GM21515 (cell line): ENCODE data around the gene GABARAPL2.
"Not testable (repeated sequence)": the region's sequence is repeated elsewhere in the genome, so short reads cannot be mapped to it uniquely, and the experiment has no call there.

Experiments used
- ATAC-seq: cut with Tn5 transposase; IDR thresholded peaks from one replicate; pipeline ENCODE4 v1.9.1; 2021; ENCODE audit not compliant: unreplicated experiment

GABARAPL2 gene

DNA sequence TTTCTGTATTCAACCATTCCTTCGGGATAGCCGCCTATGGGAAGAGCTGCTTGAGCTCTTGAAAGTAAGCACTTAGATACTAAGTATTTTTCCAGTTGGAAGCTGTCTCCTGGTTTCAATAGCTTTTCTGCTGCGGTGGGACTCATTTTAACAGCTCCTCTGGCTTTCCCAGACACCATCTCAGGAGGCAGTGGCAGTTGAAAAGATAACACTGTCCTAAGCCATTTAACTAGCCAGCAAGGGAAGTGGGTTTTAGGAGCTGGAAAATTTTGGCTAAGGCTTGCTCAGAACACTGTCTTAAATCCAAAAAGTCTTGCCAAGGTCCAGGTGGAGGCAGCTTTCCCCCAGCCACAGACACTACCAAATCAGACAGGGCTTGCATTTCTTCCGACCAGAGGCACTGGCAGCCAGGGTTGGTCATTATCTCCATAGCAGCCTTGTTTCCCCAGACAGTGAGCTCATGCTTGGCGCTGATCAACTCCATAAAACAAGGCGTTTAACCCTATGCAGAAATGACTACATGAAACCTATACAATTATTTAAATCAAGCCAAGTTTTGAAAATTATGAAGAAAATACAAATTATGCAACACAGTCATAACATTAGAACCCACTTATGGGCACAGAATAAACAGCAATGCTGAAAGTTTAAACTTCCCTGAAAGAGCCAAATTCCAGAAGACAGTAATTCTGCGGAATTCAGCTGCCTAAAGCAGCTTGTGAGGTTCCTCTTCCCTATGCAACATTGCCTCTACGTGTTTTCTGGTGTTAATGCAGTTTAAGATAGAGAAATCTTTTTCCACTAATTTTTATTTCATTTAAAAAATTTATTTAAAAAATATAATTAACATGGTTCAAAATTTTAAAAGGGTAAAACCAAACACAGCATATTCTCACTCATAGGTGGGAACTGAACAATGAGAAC, 25.0 kb downstream of the GABARAPL2 start:
- no peak for ATAC-seq

DNA sequence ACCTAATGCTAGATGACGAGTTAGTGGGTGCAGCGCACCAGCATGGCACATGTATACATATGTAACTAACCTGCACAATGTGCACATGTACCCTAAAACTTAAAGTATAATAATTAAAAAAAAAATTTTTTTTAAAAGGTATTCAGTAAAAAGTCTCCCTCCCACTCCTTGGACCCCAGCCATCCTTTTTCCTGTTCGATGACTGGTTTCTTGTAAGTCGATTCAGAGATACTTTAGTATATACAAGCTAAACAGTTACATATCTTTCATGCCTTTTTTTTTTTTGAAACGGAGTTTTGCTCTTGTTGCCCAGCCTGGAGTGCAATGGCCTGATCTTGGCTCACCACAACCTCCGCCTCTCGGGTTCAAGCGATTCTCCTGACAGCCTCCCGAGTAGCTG, 25.7 kb downstream of the GABARAPL2 start:
- ATAC-seq = not testable (repeated sequence)

- no peak for ATAC-seq
These were observed 27.1 kb downstream of the GABARAPL2 start for GRCh38 chr16:75593308-75593707.

DNA sequence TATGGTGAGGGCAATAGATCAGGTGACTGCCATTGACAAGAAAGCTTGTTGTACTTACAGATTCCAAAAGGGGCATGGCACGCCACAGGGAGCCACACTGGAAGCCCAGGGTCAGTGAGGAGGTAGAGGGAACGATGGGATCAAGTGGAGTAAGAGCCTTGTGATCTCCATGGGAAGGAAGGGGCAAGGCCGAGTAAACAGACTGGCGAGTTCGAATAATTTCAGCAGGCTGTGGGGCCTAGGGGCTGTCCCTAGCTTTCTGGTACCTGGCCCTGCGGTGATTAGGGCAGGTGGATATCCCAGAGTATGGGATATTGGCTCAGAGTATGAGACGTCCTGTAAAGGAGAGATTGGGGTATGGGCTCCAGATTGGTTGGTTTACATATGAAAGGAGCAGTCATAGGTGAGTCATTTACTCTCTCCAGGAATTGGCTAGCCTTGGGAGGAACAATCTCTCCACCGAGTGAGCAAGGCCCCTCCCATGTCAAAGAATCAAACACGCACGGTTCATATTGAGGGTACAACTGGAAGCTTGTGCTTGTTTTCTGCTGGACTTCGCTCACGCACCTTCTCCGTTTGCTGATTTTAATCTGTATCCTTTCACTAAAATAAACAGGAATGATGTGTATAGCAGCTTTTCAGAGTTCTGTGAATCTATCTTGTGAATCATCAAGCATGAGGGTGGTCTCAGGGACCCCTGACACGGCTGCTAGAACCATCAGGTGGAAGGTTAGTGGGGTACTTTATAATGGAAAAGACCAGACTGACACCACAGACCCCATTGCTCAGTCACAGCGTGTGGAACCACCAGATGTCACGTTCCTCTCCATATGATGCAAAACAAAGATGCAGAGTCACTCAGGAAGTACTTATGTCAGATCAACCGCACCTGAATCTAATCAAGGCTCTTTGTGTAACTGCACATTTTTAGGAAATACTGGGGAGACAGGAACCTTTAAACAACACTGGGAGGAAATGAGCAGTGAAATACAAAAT, 27.9 kb downstream of the GABARAPL2 start:
- ATAC-seq = no peak

DNA sequence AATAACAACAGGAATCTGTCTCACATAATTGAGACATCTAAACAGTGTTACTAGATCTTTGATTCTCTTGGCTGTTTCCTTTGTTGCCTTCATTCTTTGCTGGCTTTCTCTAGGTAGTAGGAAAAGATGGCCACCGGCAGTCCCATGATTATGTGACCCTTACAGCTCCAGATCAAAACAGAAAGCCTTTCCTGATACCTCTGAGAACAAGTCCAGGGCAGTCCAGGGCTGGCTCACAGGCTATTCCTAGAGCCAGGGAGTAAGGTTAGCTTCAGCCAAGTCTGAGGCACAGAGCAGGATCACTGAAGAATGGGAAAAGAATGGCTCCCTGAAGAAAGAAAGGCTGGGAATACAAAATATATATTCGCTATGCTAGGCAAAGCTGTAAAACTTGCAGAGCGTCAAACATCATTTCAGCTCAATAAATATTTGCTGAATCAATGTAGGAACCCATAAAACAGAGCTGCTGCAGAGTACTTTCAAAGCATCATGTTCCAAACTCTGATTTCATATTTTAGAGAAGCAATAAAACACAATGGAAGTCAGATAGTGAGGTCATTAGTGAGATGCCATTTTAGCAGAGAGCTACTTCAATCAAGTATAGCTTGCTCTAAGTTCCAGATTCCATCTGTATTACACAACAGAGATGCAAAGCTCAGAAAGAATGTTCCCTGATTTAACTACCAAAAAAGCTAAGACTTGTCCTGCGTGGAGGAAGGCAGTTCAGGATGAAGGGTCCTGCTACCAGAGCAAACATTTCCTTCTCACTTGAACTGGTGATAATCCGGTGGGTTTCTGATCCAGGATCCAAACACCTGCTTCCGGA, 33.5 kb downstream of the GABARAPL2 start:
- ATAC-seq = no peak

DNA sequence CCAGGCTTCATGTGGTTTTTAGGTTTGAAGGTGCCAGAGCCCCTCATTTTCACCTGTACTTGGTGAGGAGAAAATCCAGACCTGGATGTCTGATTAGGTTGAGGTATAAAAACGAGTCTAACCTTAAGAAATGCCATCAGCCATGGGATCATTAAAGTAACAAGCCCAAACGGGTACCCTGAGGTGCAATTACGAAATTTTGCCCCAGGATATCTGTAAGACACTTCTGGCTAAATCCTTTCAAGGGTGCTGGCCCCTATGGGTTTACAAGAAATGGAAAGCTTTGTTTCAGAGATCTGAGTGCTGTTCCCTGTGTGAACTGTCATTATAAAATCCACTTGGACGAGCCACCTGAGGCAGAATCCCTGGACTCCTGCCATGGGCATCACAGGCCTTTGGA, 37.1 kb downstream of the GABARAPL2 start:
- no peak for ATAC-seq

- no peak for ATAC-seq
These were observed 40.3 kb downstream of the GABARAPL2 start for GRCh38 chr16:75606507-75606906.

DNA sequence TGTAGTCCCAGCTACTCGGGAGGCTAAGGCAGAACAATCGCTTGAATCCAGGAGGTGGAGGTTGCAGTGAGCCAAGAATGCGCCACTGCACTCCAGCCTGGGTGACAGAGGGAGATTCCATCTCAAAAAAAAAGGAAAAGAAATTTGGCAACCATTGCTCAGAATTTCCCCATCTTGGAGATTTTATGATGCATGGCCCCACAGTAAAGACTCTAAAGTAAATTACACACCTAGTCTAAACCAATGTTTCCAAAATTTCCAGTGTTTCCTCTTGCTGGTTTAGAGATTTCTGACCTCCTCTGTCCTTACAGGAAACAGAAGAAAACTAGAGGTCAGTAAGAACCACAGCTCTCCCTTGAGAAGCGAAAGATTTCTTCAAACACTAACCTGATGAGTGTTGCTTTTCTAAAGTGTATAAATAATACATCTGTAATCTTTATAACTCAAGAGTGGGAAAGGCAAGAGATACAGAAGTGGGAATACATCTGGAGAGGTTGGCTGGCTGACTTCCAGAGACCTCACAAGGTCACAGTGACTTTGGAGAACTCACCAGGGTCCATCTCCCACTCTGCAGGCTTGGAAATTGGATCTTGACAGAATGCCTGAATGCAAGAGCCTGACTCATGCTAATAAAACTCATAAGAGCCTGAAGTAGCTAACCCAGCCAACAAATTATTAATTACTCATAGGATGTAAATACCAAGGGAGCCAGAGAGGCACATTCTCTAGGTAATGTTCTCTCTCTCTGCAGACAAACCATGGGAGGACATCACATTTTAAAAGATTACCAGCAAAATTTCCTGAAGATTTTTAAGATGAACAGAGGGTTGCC, 48.1 kb downstream of the GABARAPL2 start:
- ATAC-seq = no peak

DNA sequence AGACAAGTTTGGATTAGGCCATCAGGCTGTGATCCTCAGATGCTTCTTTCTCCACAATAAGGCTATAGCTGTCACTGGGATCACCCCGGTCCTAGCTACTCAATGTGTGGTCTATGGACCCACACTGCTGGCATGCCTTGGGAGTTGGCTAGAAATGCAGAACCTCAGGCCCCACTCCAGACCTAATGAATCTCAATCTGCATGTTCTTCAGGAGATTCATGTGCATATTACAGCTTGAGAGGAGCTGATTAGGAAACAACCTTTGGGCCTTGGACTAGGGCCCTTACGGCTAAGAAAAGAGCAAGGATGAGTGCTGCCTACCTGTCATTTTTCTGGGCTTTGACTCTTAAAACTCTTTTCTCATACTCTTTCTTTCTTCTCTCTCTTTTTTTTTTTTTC, 49.4 kb downstream of the GABARAPL2 start:
- ATAC-seq = no peak

DNA sequence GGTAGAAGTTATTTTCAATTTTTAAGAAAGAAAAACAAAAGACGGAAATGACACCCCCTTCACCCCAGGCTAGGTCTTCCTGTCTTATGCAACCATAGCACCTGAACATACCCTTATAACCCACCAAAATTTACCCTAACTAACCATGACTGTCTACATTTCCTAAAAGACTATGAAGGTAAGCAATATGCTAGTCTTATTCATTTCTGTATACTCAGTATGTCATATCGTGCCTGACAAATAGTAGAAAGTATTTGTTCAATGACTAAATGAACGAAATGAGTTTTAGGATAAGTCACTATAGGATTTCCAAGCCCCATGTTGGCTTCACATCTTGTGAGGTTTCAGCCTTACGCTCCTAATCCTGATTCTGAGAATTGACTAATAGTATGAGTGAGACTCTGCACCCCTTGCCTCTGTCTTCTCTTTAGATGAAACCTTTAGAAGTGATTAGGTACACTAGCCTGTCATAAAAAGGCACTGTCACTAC, 50.4 kb downstream of the GABARAPL2 start:
- ATAC-seq = no peak

DNA sequence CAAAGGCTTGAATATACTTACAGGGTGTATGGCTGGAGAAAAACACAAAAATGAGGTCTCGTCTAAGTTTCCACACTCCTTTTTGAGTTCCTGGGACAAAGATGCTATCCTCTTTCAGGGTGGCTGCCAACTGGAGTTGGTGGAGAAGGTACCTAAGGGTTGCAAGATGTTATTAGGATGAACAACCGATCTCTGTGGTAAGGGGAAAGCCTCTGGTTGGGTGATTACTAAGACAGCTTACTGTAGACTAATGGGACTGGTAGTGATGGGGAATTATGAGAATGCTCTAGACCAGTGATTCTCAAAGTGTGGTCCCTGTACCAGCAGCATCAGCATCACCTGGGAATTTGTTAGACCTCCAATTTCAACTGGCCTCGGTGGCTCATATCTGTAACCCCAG, 50.9 kb downstream of the GABARAPL2 start:
- no peak for ATAC-seq

DNA sequence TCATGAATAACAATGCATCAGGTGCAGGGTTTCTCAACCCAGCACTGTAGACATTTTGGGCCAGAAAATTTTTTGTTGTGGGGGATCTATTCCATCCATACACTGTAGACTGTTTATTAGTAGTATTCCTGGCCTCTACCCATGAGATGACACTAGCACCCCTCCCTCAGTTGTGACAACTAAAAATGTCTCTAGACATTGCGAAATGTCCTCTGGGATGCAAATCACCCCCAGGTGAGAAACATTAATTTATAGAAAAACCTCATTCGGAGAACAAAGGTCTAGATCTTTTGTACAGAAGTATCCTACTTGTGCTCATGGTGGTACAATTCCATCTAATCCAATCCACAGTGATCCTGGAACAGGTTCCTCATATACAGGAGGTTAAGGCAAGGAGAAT, 52.6 kb downstream of the GABARAPL2 start:
- no peak for ATAC-seq

DNA sequence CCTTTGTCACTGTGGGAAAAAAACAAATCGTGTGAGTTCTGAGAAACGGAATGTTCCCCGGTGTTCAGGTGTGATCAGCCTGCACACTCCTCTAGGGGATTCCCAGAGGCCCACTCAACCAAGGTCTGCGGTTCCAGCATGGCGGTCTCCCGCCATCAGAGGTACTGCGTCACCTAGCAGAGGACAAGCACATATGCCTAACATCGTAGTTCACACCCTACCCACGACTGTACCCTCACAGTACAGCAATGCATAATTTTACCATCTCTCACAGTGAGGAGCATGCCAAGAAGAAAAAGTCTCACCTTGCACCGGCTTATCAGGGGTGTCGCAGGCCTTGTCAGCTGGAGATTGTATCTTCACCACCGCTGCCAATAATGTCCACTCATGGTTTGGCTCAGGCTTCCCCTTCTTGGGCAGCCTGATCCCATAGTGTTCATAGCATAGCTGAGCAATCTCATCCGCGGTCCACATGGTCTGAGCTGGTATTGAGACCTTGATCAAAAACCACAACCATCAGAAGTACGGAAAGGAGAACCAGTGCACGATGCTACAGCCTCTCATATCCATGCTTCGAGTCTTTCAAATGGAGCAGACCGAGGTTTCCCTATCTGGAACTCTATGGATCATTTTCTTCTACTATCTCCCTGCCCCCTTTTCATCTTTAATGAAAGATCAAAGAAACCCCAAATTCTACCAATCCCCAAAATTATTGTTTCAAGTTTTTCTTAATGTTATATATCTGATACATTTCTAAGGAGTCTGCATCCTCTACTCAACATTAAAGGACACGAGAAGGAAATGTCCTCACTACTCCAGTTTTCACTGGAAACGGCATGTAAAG, 54.4 kb downstream of the GABARAPL2 start:
- no peak for ATAC-seq

- no peak for ATAC-seq
These were observed 54.9 kb downstream of the GABARAPL2 start for GRCh38 chr16:75621170-75621477.

DNA sequence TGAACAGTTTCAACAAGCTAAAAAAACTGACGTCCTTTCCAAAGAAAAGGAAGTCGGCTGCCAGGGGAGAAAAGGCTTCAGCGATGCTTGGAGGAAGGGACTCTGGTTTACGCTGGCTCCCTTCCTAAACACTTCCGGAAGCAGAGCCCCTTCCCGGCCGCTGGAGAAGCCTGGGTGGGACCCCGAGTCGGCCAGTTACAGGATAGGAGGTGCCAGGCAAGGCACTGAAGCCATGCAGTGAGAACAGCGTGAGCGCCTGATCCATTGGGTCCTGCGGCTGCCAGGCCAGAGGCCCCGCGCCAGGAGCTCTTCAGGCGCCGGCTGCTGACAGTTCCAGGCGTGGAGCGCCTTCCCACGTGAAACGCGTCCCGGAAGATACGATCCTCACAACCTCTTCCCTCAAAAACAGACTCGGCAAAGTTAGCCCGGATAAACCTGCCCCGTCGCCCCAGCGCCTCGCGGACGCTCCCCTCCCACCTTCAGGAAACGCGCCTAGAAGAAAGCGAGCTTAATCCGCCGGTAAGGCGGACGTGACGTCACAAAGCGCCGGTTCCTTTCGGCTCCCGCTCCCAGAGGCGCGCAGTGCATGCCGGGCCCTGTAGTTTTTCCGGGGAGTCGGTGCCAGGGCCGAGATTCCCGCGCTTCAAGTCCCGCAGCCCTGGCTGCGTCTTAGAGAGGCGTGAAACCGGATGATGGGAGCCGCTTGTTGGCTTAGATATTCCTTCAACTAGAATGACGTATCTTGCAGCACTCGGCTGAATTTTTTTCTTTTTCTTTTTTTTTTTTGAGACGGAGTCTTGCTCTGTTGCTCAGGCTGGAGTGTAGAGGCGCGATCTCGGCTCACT, 56.8 kb downstream of the GABARAPL2 start, which contains the start of gene ADAT1:
ADAT1 (minus strand) TSS at position 521 of the 845 bp plus-strand sequence. CDS start 2,482 bp downstream, outside the sequence.
- ATAC-seq = peak; percentile 89

- ATAC-seq = no peak
These were observed 58.7 kb downstream of the GABARAPL2 start for GRCh38 chr16:75624921-75625334.

DNA sequence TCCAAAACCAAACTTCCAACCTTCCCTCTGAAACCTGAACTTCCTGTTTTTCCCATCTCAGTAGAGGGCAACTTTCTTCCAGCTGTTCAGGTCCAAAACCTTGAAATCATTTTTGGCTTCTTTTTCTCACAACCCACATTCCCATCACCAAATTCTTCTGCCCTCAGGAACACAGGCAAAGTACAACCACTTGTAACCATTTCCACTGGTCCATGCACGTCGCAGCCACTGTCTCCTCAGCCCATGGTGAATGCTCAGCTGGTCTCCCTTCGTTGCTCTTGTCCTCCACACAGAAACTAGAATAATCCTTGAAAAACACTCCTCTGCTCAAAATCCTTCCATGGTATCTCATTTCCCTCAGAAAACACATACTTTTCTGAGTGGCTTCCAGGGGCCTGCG, 60.6 kb downstream of the GABARAPL2 start:
- no peak for ATAC-seq
